ENCODE data around the gene HMCN1.

- TF ChIP-seq SMC3 (conservative IDR thresholded peaks at IDR 0.05; ENCODE audit: poor library complexity) (no peak), CTCF (IDR thresholded peaks at IDR 0.05; ENCODE audit: poor library complexity, severe bottlenecking) (no peak), EZH2 (IDR thresholded peaks at IDR 0.05; ENCODE audit: borderline replicate concordance, insufficient read depth, low read length, poor library complexity, severe bottlenecking) (no peak), EP300 (conservative IDR thresholded peaks at IDR 0.05; ENCODE audit: poor library complexity, severe bottlenecking) (no peak), REST (IDR thresholded peaks at IDR 0.05; ENCODE audit: borderline replicate concordance) (no peak), TAF1 (IDR thresholded peaks at IDR 0.05; ENCODE audit: low read depth) (no peak), MXI1 (conservative IDR thresholded peaks at IDR 0.05; ENCODE audit: poor library complexity, severe bottlenecking) (no peak), POLR2AphosphoS5 (IDR thresholded peaks at IDR 0.05) (no peak)
Measured at GRCh38 chr1:185980891-185981290, 246.7 kb downstream of the HMCN1 start.
